ENCODE results near the gene GFM1. TPM values are rescaled to one million over a fixed set of nuclear protein-coding genes. Genes with fewer than 3 reads are reported as not detected.

The GFM1 gene
- polyA plus RNA-seq, 1 donor (not counting 4 experiments of a cell fraction or from before 2014, with no cell fraction given), result 35.9 TPM

DNA sequence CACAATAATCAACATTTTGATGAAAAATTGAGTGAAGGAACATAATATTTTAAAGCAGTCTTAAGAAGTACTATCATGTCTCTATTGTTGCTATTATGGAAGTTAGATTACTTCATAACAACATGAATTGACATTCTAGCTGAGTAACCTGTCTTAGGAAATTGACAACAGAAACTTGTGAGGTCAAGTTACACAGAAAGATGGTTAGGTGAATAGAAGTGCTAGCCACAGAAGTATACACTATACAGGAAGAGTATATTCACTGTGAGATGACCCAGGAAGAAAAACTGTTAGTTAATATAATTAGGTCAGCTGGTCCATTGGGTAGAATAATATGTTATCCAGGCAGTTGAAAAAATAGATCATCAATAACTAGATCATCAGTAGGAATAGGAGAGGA, 42.1 kb upstream of the GFM1 start:
- dilution Hi-C loops (cut with MboI; ENCODE audit: extremely low pct_ligation_motif_present, low sequenced_read_pairs), result no loop called here
- Histone ChIP-seq H3K27me3 (ENCODE audit: control insufficient read depth, extremely low read depth, insufficient read depth, low read length) (no peaks in the 10 kb centered on the region), H3K9me3 (ENCODE audit: control insufficient read depth, low read depth, low read length) (no peaks in the 10 kb centered on the region), H3K4me3 (ENCODE audit: control insufficient read depth in 2 of 3, extremely low read depth in 1 of 3, insufficient read depth in 2 of 3, low read depth in 1 of 3, low read length in 3 of 3) (no peak overlapping the region), H3K27ac (ENCODE audit: control insufficient read depth, insufficient read depth, low read length) (no peak overlapping the region), H3K79me2 (ENCODE audit: control insufficient read depth, insufficient read depth, low read length) (no peaks in the 10 kb centered on the region), H3K4me2 (ENCODE audit: control insufficient read depth, extremely low read depth, insufficient read depth, low read depth, low read length) (no peak overlapping the region), H4K20me1 (ENCODE audit: control insufficient read depth, extremely low read depth, insufficient read depth, low read length) (no peaks in the 10 kb centered on the region), H3K9ac (ENCODE audit: control insufficient read depth, extremely low read depth, insufficient read depth, low read length) (no peak overlapping the region), H3K4me1 (ENCODE audit: control insufficient read depth, extremely low read depth, insufficient read depth, low read length) (no peaks in the 10 kb centered on the region), H3K36me3 (ENCODE audit: control insufficient read depth in 2 of 2, extremely low read depth in 1 of 2, insufficient read depth in 2 of 2, low read length in 2 of 2) (no peaks in the 10 kb centered on the region), H3K9me1 (ENCODE audit: control insufficient read depth, extremely low read depth, insufficient read depth, low read length) (no peaks in the 10 kb centered on the region), H2AFZ (ENCODE audit: control insufficient read depth, low read length) (no peak overlapping the region)
- DNase-seq (ENCODE audit: low read depth, low spot score) (no peak), FAIRE-seq (no peak)
- no peak for TF ChIP-seq EZH2 (IDR thresholded peaks at IDR 0.05; ENCODE audit: low read length)
- TF ChIP-seq, protein P1, sequence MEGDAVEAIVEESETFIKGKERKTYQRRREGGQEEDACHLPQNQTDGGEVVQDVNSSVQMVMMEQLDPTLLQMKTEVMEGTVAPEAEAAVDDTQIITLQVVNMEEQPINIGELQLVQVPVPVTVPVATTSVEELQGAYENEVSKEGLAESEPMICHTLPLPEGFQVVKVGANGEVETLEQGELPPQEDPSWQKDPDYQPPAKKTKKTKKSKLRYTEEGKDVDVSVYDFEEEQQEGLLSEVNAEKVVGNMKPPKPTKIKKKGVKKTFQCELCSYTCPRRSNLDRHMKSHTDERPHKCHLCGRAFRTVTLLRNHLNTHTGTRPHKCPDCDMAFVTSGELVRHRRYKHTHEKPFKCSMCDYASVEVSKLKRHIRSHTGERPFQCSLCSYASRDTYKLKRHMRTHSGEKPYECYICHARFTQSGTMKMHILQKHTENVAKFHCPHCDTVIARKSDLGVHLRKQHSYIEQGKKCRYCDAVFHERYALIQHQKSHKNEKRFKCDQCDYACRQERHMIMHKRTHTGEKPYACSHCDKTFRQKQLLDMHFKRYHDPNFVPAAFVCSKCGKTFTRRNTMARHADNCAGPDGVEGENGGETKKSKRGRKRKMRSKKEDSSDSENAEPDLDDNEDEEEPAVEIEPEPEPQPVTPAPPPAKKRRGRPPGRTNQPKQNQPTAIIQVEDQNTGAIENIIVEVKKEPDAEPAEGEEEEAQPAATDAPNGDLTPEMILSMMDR (optimal IDR thresholded peaks at IDR 0.05 in 1 of 3, IDR thresholded peaks at IDR 0.05 in 1 of 3, conservative IDR thresholded peaks at IDR 0.05 in 1 of 3; ENCODE audit: extremely low read depth in 1 of 3, insufficient read depth in 2 of 3, low read length in 3 of 3), result no peak

DNA sequence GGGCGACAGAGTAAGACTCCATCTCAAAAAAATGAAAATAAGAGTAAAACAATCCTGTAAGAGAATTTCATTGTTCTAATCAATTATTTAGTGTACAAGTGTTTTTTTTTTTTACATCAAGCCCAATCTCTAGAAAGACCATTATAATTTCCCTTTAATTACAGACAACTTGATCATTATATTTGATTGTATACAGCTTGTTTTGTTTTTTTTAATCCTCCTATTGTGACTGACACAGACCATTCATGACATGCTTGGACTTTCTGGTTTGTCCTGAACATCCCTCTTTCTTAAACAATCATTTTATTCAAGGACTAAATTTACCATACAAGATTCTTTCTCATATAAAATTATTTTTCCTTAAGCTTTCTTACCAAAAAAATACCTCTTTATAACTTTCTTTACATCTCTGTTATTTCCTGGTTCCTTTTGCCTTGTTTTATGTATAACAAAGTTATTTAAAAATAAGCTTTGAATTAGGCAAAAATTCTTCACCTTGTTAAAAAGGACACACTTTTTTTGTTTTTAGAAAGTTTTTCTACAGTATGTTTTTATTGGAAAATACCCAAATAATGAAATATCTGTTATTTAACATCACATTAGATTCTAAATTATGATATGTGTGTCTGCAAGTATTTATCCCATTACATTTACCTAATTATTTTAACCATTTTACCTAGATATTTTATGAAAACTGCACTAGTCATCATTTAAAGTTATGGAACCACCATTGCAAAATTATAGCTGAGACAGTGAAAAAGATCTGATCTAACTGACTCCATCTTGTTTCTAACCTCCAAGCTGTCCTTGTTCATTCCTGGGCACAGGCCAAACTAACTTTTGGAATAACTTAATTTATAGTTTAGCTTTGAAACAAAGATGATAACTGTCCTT, 26.1 kb upstream of the GFM1 start:
- DNase-seq (ENCODE audit: low read depth, low spot score), result no peak
- TF ChIP-seq, protein P1 (optimal IDR thresholded peaks at IDR 0.05 in 1 of 3, IDR thresholded peaks at IDR 0.05 in 1 of 3, conservative IDR thresholded peaks at IDR 0.05 in 1 of 3; ENCODE audit: extremely low read depth in 1 of 3, insufficient read depth in 2 of 3, low read length in 3 of 3), result no peak
- no peak for TF ChIP-seq EZH2 (IDR thresholded peaks at IDR 0.05; ENCODE audit: low read length)
- Histone ChIP-seq H3K9me3 (ENCODE audit: control insufficient read depth, low read depth, low read length) (peaks cover 1% of the 10 kb centered on the region), H2AFZ (ENCODE audit: control insufficient read depth, low read length) (no peak overlapping the region), H3K27me3 (ENCODE audit: control insufficient read depth, extremely low read depth, insufficient read depth, low read length) (no peaks in the 10 kb centered on the region), H3K27ac (ENCODE audit: control insufficient read depth, insufficient read depth, low read length) (no peak overlapping the region), H3K36me3 (ENCODE audit: control insufficient read depth in 2 of 2, extremely low read depth in 1 of 2, insufficient read depth in 2 of 2, low read length in 2 of 2) (no peaks in the 10 kb centered on the region), H3K4me3 (ENCODE audit: control insufficient read depth in 2 of 3, extremely low read depth in 1 of 3, insufficient read depth in 2 of 3, low read depth in 1 of 3, low read length in 3 of 3) (no peak overlapping the region), H3K9ac (ENCODE audit: control insufficient read depth, extremely low read depth, insufficient read depth, low read length) (no peak overlapping the region), H3K79me2 (ENCODE audit: control insufficient read depth, insufficient read depth, low read length) (no peaks in the 10 kb centered on the region), H3K4me1 (ENCODE audit: control insufficient read depth, extremely low read depth, insufficient read depth, low read length) (no peaks in the 10 kb centered on the region), H3K4me2 (ENCODE audit: control insufficient read depth, extremely low read depth, insufficient read depth, low read depth, low read length) (no peak overlapping the region), H4K20me1 (ENCODE audit: control insufficient read depth, extremely low read depth, insufficient read depth, low read length) (no peaks in the 10 kb centered on the region), H3K9me1 (ENCODE audit: control insufficient read depth, extremely low read depth, insufficient read depth, low read length) (no peaks in the 10 kb centered on the region)
- dilution Hi-C loops (cut with MboI; ENCODE audit: extremely low pct_ligation_motif_present, low sequenced_read_pairs), result no loop called here
- FAIRE-seq, result no peak
